SW 1271 (cell line): ENCODE results near the gene WSCD1.

Experiments used
- DNase-seq, 2 experiments: peaks; one replicate each; lab custom pipeline; 2025; lab: John Stamatoyannopoulos, UW

WSCD1 gene

GRCh38 chr17:6061290-6061689, 8.9 kb upstream of the WSCD1 start:
- no peak for DNase-seq

DNA sequence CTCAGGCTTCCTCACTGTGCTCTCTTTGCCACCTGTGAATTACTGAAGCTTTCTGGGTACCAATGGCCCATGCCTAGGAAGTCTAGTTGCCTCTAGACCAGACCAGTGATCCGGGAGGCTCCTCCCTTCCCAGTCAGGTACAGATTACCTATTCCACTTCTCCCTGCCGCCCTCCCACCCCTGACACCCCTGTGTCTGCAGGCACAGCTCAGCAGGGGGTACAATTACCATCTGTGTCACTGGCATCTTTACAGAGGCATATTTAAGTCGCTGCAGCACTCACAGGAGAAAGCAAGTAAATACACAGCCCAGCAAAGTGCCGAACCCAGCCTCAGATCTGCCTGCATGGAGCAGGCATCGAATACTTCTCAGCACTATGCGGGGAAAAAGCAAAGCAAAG, 5.3 kb upstream of the WSCD1 start:
- no peak for DNase-seq

DNA sequence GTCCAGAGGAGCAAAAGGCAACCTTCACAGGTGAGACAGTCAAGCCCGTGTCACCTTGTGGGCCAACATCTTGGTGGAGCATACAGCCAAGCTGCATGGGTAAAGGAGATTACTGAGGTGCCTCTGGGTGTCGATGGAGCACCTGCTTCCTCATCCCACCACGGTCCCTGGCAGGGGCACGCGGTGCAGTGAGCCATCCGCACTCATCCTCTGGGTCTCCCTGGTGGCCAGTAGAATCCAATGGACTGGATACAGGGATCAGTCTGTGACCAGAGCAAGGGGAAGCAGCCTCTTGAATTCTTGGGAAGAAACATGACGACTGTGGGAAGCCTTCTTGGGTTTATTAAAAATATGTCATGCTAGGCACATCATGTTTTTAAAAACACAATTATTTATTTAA, 4.8 kb upstream of the WSCD1 start:
- no peak for DNase-seq

DNA sequence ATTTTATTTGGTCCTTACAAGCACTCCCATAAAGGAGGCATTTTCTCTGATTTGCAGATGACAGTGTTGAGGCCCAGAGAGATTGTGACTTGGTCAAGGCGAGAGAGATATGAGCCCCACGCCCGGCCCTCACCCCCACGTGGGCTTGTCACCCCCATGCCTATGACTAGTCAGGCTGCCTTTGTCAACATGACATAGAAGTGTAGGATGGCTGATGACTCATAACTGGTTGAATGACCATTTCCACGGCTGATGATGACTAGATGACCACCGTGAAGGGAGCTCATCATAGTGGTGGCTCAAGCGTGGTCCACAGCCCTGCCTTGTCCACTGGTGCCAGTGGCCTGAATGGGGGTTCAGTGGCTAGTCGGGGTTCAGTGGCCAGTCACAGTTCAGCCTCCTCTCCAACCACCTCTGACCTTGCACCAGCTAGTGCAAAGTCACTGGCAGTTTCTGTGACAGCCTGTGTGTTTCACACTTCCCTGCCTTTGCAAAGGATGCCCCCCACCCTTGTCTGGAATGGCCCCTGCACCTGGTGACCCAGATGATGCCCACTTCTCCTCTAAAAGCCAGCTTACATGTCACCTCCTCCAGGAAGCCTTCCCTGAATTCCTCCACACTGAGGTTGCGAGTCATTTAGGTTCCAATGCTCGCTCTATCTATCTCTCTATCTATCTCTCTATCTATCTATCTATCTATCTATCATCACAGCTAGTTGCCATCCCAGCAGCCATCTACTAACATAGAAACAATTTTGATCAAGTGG, 3.8 kb upstream of the WSCD1 start:
- DNase-seq = no peak

DNA sequence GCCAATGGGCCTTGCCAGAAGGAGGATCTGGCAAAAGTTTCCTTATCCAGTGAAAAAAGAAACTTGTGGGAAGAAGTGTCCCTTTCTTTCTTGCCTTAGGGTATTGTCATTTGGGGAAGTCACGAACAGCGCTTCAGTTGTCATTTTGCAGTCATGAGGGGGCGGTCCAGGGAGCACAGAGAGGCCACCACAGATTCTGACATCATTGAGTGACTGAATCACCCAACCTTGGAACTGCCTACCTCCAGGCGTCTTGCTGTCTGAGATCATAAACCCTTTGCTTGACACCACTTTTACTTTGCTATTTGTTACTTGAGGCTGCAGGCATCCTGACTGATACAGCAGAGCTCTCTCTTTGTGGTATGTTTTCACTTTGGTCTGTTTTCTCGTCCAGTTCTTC, 3.1 kb upstream of the WSCD1 start:
- DNase-seq = no peak

GRCh38 chr17:6070430-6070912, 292 bp downstream of the WSCD1 start:
- DNase-seq = no peak

DNA sequence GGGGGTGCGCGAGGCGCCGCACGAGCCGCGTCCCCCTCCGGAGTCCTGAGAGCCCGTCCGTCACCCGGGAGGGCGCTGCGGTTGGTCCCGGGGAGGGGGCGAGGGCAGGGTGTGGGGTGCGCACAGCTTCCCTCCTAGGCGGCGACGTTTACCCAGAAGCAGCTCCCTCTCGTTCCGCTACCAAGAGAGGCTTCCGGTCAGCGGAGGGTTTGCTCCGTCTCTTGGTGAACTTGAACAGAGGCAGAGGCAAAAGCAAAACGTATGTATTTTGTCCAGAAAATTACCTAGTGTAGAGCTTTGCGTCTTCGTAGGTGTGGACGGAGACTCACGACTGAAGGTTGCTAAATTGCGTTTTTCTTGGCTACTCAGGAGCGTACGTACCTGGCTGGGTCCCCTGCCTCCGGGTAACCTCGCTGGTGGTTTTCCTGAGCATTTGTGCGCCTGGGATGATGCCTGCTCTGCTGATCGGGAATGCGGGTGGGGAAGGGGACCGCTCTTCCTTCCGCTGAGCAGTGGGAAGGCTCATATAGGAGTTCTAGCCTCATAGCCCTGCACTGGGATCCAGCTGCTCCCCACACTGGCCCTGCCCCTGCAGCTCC, 833 bp downstream of the WSCD1 start:
- no peak for DNase-seq

- DNase-seq = no peak
These were observed 1.4 kb downstream of the WSCD1 start for GRCh38 chr17:6071528-6072065.

DNA sequence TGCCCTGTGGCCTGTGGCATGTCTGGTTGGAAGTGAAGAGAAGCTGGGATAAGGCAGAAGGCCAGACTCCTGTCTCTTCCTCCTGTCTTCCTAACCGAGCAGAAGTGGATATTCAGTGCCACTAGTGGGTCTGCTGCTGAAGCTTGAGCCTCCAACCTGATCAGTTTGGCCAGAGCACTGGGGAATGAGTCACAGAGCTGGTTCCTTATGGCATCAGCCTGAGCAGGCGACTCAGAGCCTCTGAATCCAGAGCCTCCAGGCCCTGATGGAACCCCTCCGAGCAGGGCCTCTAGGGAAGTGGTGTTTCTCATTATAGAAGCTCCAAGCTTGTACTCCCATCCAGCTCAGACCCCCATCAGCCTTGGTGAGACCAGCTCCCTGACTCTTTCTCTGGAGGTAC, 2.0 kb downstream of the WSCD1 start:
- no peak for DNase-seq

GRCh38 chr17:6072611-6073010, 2.4 kb downstream of the WSCD1 start:
- DNase-seq = no peak

DNA sequence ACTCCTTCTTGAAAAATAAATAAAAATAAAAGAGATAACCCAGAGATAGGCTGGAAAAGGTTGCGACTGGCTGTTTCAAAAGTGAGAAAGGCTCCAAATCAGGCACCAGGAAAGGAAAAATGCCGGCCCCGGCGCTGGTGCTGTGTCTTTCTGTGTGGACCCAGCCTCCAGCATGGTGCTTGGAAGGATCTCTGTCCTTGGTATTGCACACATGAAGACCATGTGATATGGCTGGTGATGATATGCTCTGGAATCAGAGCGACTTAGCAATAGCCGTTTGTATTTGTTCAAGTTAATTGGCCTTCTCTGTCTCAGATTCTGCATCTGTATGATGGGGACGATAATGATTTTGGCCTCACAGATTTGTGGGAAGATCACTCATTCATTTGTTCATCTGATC, 3.4 kb downstream of the WSCD1 start:
- no peak for DNase-seq

- no peak for DNase-seq
These were observed 4.9 kb downstream of the WSCD1 start for GRCh38 chr17:6075050-6075449.

DNA sequence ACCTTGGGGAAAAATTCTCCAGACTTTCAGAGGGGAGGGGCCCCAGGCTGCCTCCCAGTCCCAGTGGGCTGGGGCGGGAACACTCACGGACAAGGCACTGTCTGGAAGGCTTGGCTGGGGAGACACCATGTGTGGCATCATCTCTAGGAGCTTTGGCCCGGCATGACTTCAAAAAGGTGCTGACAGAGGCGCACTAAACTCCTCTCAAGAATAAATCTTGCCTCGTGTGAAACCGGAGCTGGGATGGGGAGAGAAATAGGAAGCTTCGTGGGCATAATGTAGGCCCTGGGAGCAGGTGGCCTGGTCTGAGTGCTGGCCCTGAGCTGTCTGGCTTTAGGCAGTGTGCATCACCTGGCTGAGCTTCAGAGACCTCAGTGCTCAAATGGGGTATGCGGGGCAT, 5.7 kb downstream of the WSCD1 start:
- DNase-seq = no peak

DNA sequence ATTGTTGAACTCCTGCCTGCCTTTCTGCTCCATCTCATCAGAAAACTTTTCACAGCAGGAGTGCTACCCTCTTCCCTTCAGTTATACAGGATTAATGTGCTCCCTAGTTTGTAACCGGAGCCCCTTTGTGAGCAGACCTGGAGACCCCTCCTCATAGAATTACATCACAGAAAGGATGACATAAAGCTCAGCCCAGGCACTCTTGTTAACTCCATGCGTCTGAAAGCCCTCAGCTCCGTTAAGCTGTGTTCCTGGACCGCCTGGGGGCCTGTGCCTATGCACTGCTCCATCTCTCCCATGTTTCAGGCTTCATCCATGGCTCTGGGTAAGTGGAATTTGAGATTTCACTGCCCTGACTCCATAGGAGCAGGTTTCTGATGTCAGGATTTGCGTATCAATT, 7.6 kb downstream of the WSCD1 start:
- no peak for DNase-seq

DNA sequence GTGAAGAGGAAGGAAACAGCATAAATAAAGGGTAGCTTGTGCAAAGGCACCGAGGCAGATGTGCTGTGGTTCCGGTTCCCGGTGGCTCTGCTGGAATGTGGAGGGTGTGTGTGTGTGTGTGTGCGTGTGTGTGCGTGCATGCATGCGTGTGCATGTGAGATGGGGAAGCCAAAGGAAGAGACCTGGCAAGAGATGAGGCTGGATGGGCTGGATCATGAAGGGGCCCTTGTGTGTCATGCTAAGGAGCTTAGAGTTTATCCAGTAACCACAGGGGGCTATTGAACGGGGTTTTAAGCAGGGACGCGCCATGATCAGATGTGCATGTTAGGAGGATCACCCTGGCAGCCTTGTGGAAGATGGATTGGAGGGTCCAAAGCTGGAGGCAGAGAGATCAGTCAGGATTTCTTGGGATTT, 8.3 kb downstream of the WSCD1 start:
- DNase-seq = no peak

GRCh38 chr17:6079155-6079888, 9.1 kb downstream of the WSCD1 start:
- DNase-seq = no peak

- DNase-seq = no peak
These were observed 9.8 kb downstream of the WSCD1 start for GRCh38 chr17:6079960-6080359.

GRCh38 chr17:6080711-6081430, 10.7 kb downstream of the WSCD1 start:
- no peak for DNase-seq

- DNase-seq = no peak
These were observed 12.2 kb downstream of the WSCD1 start for GRCh38 chr17:6082335-6082734.

- no peak for DNase-seq
These were observed 14.4 kb downstream of the WSCD1 start for GRCh38 chr17:6084311-6085161.

DNA sequence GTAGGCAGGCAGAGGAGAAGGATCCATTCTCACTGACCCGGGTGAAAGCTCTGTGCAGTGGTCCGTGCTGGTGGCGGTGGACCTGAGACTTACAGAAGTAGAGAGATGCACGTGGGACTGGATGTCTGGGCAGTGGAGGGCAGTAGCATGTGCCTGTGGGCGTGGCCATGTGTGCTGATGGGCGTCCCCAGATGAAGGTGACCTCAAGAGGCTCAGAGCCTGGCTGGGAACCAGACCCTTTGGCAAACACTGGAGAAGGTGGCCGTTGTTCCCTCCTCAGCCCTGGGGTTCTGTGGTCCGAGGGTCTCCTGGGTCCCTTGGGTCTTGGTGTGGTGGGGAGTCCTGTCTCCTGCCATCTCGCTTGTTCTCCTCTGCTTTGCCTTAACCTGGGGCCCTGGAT, 15.6 kb downstream of the WSCD1 start:
- no peak for DNase-seq
